ENCODE measurements around the gene RAMACL. TPM values are rescaled to one million over a fixed set of nuclear protein-coding genes. Genes with fewer than 3 reads are reported as not detected.

Gene RAMACL
- total and polyA plus RNA-seq, 3 experiments from 2014 or later, result 0.13 to 0.60 (median 0.15) TPM

DNA sequence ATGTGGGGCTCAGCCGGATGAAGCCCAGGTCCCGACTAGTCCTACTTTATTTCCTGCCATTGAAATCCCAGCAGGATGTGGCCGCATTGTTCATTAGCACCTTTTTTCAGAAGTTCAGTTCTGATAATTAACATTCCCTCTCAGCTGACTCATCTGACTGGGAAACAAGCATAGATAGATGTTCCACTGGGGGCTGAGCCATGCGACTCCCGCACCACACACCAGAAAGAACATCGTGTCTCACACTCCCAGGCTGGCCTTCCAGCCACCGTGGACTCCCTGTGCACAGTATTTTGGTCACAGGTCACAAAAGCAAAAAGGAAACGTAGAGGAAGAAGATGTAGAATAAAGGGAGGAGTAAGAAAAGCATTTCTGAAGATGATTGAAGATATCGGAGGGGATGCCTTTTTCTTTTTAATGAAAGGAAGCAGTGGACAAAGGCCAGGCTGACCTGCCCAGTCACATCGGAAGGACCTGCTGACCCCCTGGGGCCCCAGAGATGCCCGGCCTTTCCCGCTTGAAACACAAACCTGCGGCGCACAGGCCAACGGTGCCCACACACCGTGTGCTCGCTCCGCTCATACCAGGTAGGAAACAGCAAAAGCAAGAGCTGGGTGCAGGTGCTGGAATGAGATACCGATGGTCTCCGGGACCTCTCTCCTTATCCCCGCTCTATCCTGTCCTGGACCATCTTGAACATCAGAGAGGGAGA is 28.7 kb upstream of the RAMACL start:
- CTCF ChIA-PET, result no interaction called here
- Mint-ChIP-seq H3K4me1 (no peaks in the 10 kb centered on the region), H3K4me3 (no peak overlapping the region), H3K27me3 (peaks cover 1 to 2% of the 10 kb centered on the region in 2 donors), H3K36me3 (peaks cover 0 to 1% (median 0%) of the 10 kb centered on the region in 3 donors), H3K27ac (peak overlapping the region in 1 of 8 donors; percentile 38), H3K9me3 (peaks cover 0 to 1% (median 0%) of the 10 kb centered on the region in 5 donors)
- no peak overlapping the region for H3K4me3 ChIP-seq (ENCODE audit: low read length)
- no peaks in the 10 kb centered on the region for H3K4me1 ChIP-seq (ENCODE audit: insufficient read depth, low read length)
- no peak for DNase-seq
- no peaks in the 10 kb centered on the region for H3K9me3 ChIP-seq (ENCODE audit: low read length)
- POLR2A ChIA-PET, result no interaction called here
- H3K27me3 ChIP-seq (ENCODE audit: insufficient read depth, low read length, poor library complexity, severe bottlenecking), result peaks cover 4% of the 10 kb centered on the region
- no peaks in the 10 kb centered on the region for H3K36me3 ChIP-seq (ENCODE audit: insufficient read depth, low read length)
- no peak overlapping the region for H3K27ac ChIP-seq (ENCODE audit: low read depth, low read length)

DNA sequence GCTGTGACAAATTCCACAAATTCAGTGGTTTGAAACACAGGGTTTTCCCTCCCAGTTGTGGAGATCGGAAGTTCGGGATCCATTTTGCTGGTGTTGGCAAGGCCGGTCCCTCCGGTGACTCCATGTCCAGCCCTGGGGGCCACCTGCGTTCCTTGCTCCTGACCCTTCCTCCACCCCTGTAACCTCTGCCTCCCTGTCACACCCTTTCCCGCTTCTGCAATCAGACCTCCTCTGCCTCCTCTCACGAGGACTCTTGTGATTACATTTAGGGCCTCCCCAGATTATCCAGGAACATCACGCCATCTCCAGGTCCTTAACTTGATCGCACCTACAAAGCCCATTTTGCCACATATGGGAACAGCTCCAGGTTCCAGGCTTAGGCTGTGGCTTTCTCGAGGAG is 28.1 kb upstream of the RAMACL start:
- peaks cover 0 to 1% (median 0%) of the 10 kb centered on the region in 3 donors for H3K36me3 Mint-ChIP-seq
- Histone ChIP-seq H3K9me3 (ENCODE audit: low read length) (no peaks in the 10 kb centered on the region), H3K4me1 (ENCODE audit: insufficient read depth, low read length) (no peaks in the 10 kb centered on the region), H3K27ac (ENCODE audit: low read depth, low read length) (no peak overlapping the region), H3K4me3 (ENCODE audit: low read length) (no peak overlapping the region), H3K36me3 (ENCODE audit: insufficient read depth, low read length) (no peaks in the 10 kb centered on the region), H3K27me3 (ENCODE audit: insufficient read depth, low read length, poor library complexity, severe bottlenecking) (peaks cover 4% of the 10 kb centered on the region)
- no peak for DNase-seq
- H3K27ac Mint-ChIP-seq, result no peak overlapping the region
- peaks cover 0 to 1% (median 0%) of the 10 kb centered on the region in 5 donors for H3K9me3 Mint-ChIP-seq
- H3K4me1 Mint-ChIP-seq, result no peaks in the 10 kb centered on the region
- peaks cover 0 to 2% of the 10 kb centered on the region in 2 donors for H3K27me3 Mint-ChIP-seq
- CTCF ChIA-PET, result no interaction called here
- no peak overlapping the region for H3K4me3 Mint-ChIP-seq
- POLR2A ChIA-PET, result no interaction called here

DNA sequence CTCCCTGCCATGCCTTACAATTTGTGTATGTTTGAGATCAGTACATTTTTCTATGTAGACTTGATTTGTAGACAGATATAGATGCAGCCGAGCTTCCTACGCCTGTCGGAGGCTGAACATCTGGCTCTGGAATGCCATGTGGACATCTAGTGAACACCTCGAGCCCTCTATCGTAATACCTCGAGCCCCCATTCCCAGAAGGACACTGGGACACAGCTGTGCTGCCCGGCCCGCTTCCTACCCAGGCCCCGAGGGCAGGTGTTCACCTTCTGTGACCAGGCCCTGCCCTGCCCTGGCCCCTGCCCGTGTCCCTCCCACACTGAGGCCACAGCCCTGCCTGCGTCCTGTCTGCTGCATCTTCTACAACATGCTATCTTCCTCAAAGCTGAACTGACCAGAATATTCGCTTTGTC is 27.7 kb upstream of the RAMACL start:
- H3K4me1 Mint-ChIP-seq, result no peaks in the 10 kb centered on the region
- Histone ChIP-seq H3K27me3 (ENCODE audit: insufficient read depth, low read length, poor library complexity, severe bottlenecking) (peaks cover 4% of the 10 kb centered on the region), H3K4me3 (ENCODE audit: low read length) (no peak overlapping the region), H3K4me1 (ENCODE audit: insufficient read depth, low read length) (no peaks in the 10 kb centered on the region), H3K36me3 (ENCODE audit: insufficient read depth, low read length) (no peaks in the 10 kb centered on the region), H3K27ac (ENCODE audit: low read depth, low read length) (no peak overlapping the region), H3K9me3 (ENCODE audit: low read length) (no peaks in the 10 kb centered on the region)
- no peak overlapping the region for H3K4me3 Mint-ChIP-seq
- peaks cover 0 to 1% (median 0%) of the 10 kb centered on the region in 3 donors for H3K36me3 Mint-ChIP-seq
- DNase-seq, result no peak
- H3K9me3 Mint-ChIP-seq, result peaks cover 0 to 1% (median 0%) of the 10 kb centered on the region in 5 donors
- ChIA-PET POLR2A (no interaction called here), CTCF (no interaction called here)
- peaks cover 0 to 2% of the 10 kb centered on the region in 2 donors for H3K27me3 Mint-ChIP-seq
- H3K27ac Mint-ChIP-seq, result peak overlapping the region in 1 of 8 donors; percentile 15

DNA sequence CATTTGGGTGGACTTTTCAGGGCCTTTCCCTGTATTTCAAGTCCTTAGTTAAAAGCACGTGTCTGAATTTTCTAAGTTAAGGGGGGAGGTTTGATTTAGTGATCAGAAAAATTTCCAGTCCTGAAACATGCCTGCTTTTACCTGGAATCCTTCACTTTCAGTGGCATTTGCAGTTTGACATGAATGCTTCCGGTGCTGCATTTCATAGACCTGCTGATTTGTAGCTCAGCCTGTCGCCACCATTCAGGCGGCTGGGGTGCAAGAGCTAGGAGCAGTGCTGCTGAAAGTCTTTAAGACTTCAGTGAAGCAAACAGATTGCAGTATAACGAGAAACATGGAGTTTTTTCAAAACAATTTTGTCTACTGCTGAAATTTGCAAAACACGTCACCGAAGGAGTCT is 26.5 kb upstream of the RAMACL start:
- H3K27me3 ChIP-seq (ENCODE audit: insufficient read depth, low read length, poor library complexity, severe bottlenecking), result peaks cover 4% of the 10 kb centered on the region
- Mint-ChIP-seq H3K27ac (peak overlapping the region in 1 of 8 donors; percentile 21), H3K4me1 (no peaks in the 10 kb centered on the region), H3K9me3 (no peaks in the 10 kb centered on the region), H3K27me3 (peaks cover 0 to 2% of the 10 kb centered on the region in 2 donors), H3K36me3 (peaks cover 0 to 1% (median 0%) of the 10 kb centered on the region in 3 donors), H3K4me3 (no peak overlapping the region)
- H3K4me1 ChIP-seq (ENCODE audit: insufficient read depth, low read length), result no peaks in the 10 kb centered on the region
- no peaks in the 10 kb centered on the region for H3K9me3 ChIP-seq (ENCODE audit: low read length)
- no peak for DNase-seq
- H3K27ac ChIP-seq (ENCODE audit: low read depth, low read length), result no peak overlapping the region
- ChIA-PET CTCF (interaction anchor here (1.5 kb wide), 1 partner anchor 29 kb away, joined by 3 read pairs; no protein-coding TSS in a partner anchor), POLR2A (no interaction called here)
- H3K4me3 ChIP-seq (ENCODE audit: low read length), result no peak overlapping the region
- H3K36me3 ChIP-seq (ENCODE audit: insufficient read depth, low read length), result no peaks in the 10 kb centered on the region

DNA sequence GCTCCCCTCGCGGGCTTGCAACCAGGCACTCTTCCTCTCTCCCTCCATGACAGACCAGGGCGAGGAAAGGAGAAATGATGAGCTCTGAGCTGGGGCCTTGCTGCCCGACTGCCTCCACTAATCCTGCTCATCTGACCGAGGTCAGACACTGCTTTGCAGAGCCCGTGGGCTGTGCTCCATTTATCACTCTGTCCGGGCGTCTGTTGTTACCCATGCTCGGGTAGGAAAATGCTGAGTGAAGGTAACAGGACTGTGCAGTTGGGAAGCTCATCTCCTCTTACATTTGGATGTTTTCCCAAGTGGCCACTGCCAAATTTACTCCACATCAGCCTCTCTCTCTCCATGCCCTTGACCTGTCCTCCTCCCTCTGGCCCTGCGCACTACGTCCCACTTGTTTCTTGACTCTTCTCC is 26.0 kb upstream of the RAMACL start:
- Mint-ChIP-seq H3K36me3 (no peaks in the 10 kb centered on the region), H3K27me3 (peaks cover 0 to 2% of the 10 kb centered on the region in 2 donors), H3K27ac (no peak overlapping the region), H3K9me3 (no peaks in the 10 kb centered on the region), H3K4me1 (no peaks in the 10 kb centered on the region), H3K4me3 (no peak overlapping the region)
- no peaks in the 10 kb centered on the region for H3K4me1 ChIP-seq (ENCODE audit: insufficient read depth, low read length)
- no peak overlapping the region for H3K27ac ChIP-seq (ENCODE audit: low read depth, low read length)
- no peak overlapping the region for H3K4me3 ChIP-seq (ENCODE audit: low read length)
- no peaks in the 10 kb centered on the region for H3K9me3 ChIP-seq (ENCODE audit: low read length)
- POLR2A ChIA-PET, result no interaction called here
- H3K27me3 ChIP-seq (ENCODE audit: insufficient read depth, low read length, poor library complexity, severe bottlenecking), result peaks cover 4% of the 10 kb centered on the region
- CTCF ChIA-PET, result interaction anchor here (1.5 kb wide), 1 partner anchor 28 kb away, joined by 3 read pairs; no protein-coding TSS in a partner anchor
- DNase-seq, result no peak
- no peaks in the 10 kb centered on the region for H3K36me3 ChIP-seq (ENCODE audit: insufficient read depth, low read length)

DNA sequence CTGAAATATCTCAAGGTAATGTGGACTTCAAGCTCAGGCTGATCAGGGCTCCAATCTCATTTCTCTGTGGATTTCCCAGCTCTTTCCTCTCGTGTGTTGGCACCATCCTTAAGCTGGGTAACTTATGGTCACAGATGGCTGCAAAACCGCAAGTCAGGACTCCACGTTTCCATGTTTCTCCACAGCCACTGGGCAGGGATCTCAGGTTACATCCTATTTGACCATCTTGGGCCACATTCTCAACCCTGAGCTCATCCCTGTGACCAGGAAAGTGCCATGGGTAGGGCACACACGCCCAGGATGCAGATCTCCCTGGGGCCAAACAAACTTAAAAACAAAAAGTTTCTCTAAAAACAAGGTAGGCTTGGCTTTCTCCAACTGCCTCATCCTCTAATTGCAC is 25.2 kb upstream of the RAMACL start:
- no peak for DNase-seq
- Histone ChIP-seq H3K27ac (ENCODE audit: low read depth, low read length) (no peak overlapping the region), H3K36me3 (ENCODE audit: insufficient read depth, low read length) (no peaks in the 10 kb centered on the region), H3K27me3 (ENCODE audit: insufficient read depth, low read length, poor library complexity, severe bottlenecking) (peaks cover 4% of the 10 kb centered on the region), H3K4me1 (ENCODE audit: insufficient read depth, low read length) (no peaks in the 10 kb centered on the region), H3K4me3 (ENCODE audit: low read length) (no peak overlapping the region), H3K9me3 (ENCODE audit: low read length) (no peaks in the 10 kb centered on the region)
- no peak overlapping the region for H3K4me3 Mint-ChIP-seq
- H3K4me1 Mint-ChIP-seq, result no peaks in the 10 kb centered on the region
- peaks cover 0 to 2% of the 10 kb centered on the region in 2 donors for H3K27me3 Mint-ChIP-seq
- H3K27ac Mint-ChIP-seq, result peak overlapping the region in 1 of 8 donors; percentile 58
- ChIA-PET CTCF (no interaction called here), POLR2A (no interaction called here)
- no peaks in the 10 kb centered on the region for H3K36me3 Mint-ChIP-seq
- H3K9me3 Mint-ChIP-seq, result no peaks in the 10 kb centered on the region

DNA sequence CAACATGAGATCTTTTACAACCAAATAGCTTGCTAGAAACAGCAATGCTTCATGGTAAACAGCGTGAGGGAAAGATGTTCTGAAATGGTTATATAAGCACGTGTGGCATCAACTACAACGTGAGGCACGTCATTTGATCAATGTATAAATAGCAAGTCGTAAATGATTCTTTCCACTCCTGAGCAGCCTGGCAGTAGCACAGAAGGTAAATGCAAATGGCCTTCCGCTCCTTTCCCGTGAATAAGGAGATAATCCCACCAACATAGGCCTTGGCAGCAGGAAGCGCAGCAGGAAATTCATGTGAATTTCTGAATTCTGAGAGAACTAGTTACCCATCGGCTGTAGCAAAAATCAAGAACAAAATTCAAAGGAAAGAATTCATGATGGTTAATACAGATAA is 23.6 kb upstream of the RAMACL start:
- Mint-ChIP-seq H3K9me3 (no peaks in the 10 kb centered on the region), H3K4me3 (no peak overlapping the region), H3K27me3 (peaks cover 0 to 2% of the 10 kb centered on the region in 2 donors), H3K27ac (no peak overlapping the region), H3K36me3 (no peaks in the 10 kb centered on the region), H3K4me1 (no peaks in the 10 kb centered on the region)
- Histone ChIP-seq H3K4me1 (ENCODE audit: insufficient read depth, low read length) (no peaks in the 10 kb centered on the region), H3K36me3 (ENCODE audit: insufficient read depth, low read length) (no peaks in the 10 kb centered on the region), H3K27ac (ENCODE audit: low read depth, low read length) (no peak overlapping the region), H3K9me3 (ENCODE audit: low read length) (no peaks in the 10 kb centered on the region), H3K4me3 (ENCODE audit: low read length) (no peak overlapping the region), H3K27me3 (ENCODE audit: insufficient read depth, low read length, poor library complexity, severe bottlenecking) (peaks cover 4% of the 10 kb centered on the region)
- CTCF ChIA-PET, result no interaction called here
- POLR2A ChIA-PET, result no interaction called here
- no peak for DNase-seq

DNA sequence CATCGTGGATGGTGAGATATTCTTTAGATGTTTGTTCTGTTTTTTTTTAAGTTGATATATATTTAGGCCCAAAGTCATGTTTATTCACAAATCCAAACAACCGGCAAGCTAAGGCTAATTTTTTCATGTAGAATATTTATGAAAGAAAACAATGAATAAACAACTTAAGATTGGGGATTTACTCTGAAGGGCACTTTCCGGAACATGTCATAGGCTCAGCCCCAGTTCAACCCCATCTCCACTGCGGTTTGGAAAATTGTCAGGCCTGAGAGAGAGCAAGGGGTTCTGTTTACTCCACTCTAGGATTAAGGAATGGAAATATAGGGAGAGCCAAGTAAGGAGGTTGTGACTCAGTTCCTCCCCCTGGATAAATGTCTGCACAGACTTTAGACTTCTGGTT is 22.3 kb upstream of the RAMACL start:
- ChIA-PET POLR2A (no interaction called here), CTCF (no interaction called here)
- DNase-seq, result no peak
- no peaks in the 10 kb centered on the region for H3K4me1 Mint-ChIP-seq
- Histone ChIP-seq H3K27me3 (ENCODE audit: insufficient read depth, low read length, poor library complexity, severe bottlenecking) (no peaks in the 10 kb centered on the region), H3K27ac (ENCODE audit: low read depth, low read length) (no peak overlapping the region), H3K4me3 (ENCODE audit: low read length) (no peak overlapping the region), H3K36me3 (ENCODE audit: insufficient read depth, low read length) (no peaks in the 10 kb centered on the region), H3K4me1 (ENCODE audit: insufficient read depth, low read length) (no peaks in the 10 kb centered on the region), H3K9me3 (ENCODE audit: low read length) (no peaks in the 10 kb centered on the region)
- no peak overlapping the region for H3K4me3 Mint-ChIP-seq
- H3K27ac Mint-ChIP-seq, result peak overlapping the region in 1 of 8 donors; percentile 42
- H3K36me3 Mint-ChIP-seq, result no peaks in the 10 kb centered on the region
- no peaks in the 10 kb centered on the region for H3K9me3 Mint-ChIP-seq
- H3K27me3 Mint-ChIP-seq, result peaks cover under 1 to 4% of the 10 kb centered on the region in 2 donors
